ENCODE results near the gene HRK. TPM values are rescaled to one million over a fixed set of nuclear protein-coding genes. Genes with fewer than 3 reads are reported as not detected.

The HRK gene
- total and polyA plus RNA-seq, 10 of the 15 experiments (the other 5 are each of a cell fraction or from before 2014, with no cell fraction given), result not detected

DNA sequence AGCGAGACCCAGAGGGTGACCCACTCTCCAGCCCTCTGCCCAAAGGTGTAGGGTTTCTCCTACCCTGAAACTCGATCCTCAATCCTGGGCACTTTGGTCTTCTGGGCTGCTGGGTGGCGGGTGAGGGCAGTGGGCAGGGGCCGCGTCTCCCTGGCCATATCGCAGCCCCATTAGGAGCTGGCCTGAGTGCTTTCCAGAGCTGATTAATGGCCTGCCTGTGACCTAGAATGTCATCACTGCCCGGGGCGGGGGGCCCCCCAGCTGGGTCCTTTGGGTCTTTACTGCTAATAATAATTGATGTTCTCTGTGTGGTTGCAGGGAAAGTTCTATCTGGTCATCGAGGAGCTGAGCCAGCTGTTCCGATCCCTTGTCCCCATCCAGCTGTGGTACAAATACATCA, 47.8 kb downstream of the HRK start:
- 86% methylated on average over 10 of the region's 10 CpGs for WGBS (ENCODE audit: insufficient coverage, insufficient replicate concordance, low lambda C conversion rate, missing lambda C conversion rate)
- in situ Hi-C loops (cut with MboI) (no loop called here), intact Hi-C loops (cut with micrococcal nuclease; ENCODE audit: unreplicated experiment) (no loop called here)
- FAIRE-seq (no peak), DNase-seq (ENCODE audit: low read depth, low spot score) (no peak), ATAC-seq (no peak)
- Histone ChIP-seq H2AFZ (ENCODE audit: control insufficient read depth, low read depth, low read length) (no peak overlapping the region), H3K27me3 (replicated peaks in 1 of 2; ENCODE audit: control insufficient read depth in 2 of 2, insufficient read depth in 2 of 2, low read length in 1 of 2) (no peaks in the 10 kb centered on the region), H4K20me1 (ENCODE audit: control insufficient read depth, insufficient read depth) (no peaks in the 10 kb centered on the region), H3K4me3 (no peak overlapping the region), H3K9ac (ENCODE audit: control insufficient read depth, insufficient read depth, low read length) (no peak overlapping the region), H3K27ac (ENCODE audit: control insufficient read depth, insufficient read depth) (no peak overlapping the region), H3K4me1 (ENCODE audit: control insufficient read depth, insufficient read depth, low read length) (no peaks in the 10 kb centered on the region), H3K36me3 (ENCODE audit: control insufficient read depth in 2 of 2, insufficient read depth in 2 of 2, low read length in 1 of 2) (no peaks in the 10 kb centered on the region; a peak in 1 of 4 replicates), H3K79me2 (ENCODE audit: control insufficient read depth, insufficient read depth, low read length) (no peaks in the 10 kb centered on the region), H3K9me3 (replicated peaks; ENCODE audit: control insufficient read depth, insufficient read depth, low read length) (no peaks in the 10 kb centered on the region), H3K4me2 (ENCODE audit: control insufficient read depth, insufficient read depth) (no peak overlapping the region)
- SMC1A ChIA-PET (ENCODE audit: uncharacterized antibody, unreplicated experiment), result no interaction called here
- CTCF ChIA-PET, result no interaction called here
- POLR2A ChIA-PET, result interaction anchor here (0.6 kb wide), 1 partner anchor 361 kb away, joined by 4 read pairs; no protein-coding TSS in a partner anchor
- TF ChIP-seq BMI1 (IDR thresholded peaks at IDR 0.05; ENCODE audit: borderline replicate concordance), result no peak
- TF ChIP-seq NFXL1 (IDR thresholded peaks at IDR 0.05; ENCODE audit: borderline replicate concordance), result no peak
- no peak for TF ChIP-seq CBFB (IDR thresholded peaks at IDR 0.05; ENCODE audit: low read depth)
- TF ChIP-seq ZNF384 (IDR thresholded peaks at IDR 0.05; ENCODE audit: borderline replicate concordance, low read depth, low read length), result no peak
- no peak for TF ChIP-seq RAD51 (IDR thresholded peaks at IDR 0.05)
- no peak for TF ChIP-seq MTA2 (IDR thresholded peaks at IDR 0.05; ENCODE audit: low read depth)
- no peak for TF ChIP-seq PAX8 (IDR thresholded peaks at IDR 0.05)
- RAD21 ChIA-PET (ENCODE audit: unreplicated experiment), result no interaction called here
- BruUV-seq (replicated peaks), result no TSS peak

DNA sequence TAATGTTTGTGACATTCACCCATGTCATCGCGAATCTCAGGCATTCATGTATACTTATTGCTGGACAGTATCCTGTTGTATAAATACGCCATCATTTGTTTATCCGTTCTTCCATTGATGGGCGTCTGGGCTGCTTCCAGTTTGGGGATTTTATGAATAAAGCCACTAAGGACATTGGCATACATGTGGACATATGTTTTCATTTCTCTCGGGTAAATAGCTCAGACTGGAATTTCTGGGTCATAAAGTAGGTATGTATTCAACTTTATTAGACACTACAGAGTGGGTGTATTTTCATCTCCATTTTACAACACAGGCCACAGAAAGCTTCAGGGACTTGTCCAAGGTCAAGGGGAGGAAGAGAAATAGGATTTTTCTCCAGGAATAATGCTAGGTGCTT, 48.9 kb downstream of the HRK start:
- POLR2A ChIA-PET, result no interaction called here
- DNase-seq (ENCODE audit: low read depth, low spot score) (no peak), FAIRE-seq (no peak), ATAC-seq (no peak)
- Histone ChIP-seq H3K79me2 (ENCODE audit: control insufficient read depth, insufficient read depth, low read length) (no peaks in the 10 kb centered on the region), H3K9ac (ENCODE audit: control insufficient read depth, insufficient read depth, low read length) (no peak overlapping the region), H2AFZ (ENCODE audit: control insufficient read depth, low read depth, low read length) (no peak overlapping the region), H3K27me3 (replicated peaks in 1 of 2; ENCODE audit: control insufficient read depth in 2 of 2, insufficient read depth in 2 of 2, low read length in 1 of 2) (no peaks in the 10 kb centered on the region), H3K4me2 (ENCODE audit: control insufficient read depth, insufficient read depth) (no peak overlapping the region), H3K4me1 (ENCODE audit: control insufficient read depth, insufficient read depth, low read length) (no peaks in the 10 kb centered on the region), H3K4me3 (no peak overlapping the region), H3K27ac (ENCODE audit: control insufficient read depth, insufficient read depth) (no peak overlapping the region), H3K9me3 (replicated peaks; ENCODE audit: control insufficient read depth, insufficient read depth, low read length) (no peaks in the 10 kb centered on the region), H4K20me1 (ENCODE audit: control insufficient read depth, insufficient read depth) (no peaks in the 10 kb centered on the region), H3K36me3 (ENCODE audit: control insufficient read depth in 2 of 2, insufficient read depth in 2 of 2, low read length in 1 of 2) (no peaks in the 10 kb centered on the region; a peak in 1 of 4 replicates)
- no TSS peak for BruUV-seq (replicated peaks)
- intact Hi-C loops (cut with micrococcal nuclease; ENCODE audit: unreplicated experiment) (no loop called here), in situ Hi-C loops (cut with MboI) (no loop called here)
- SMC1A ChIA-PET (ENCODE audit: uncharacterized antibody, unreplicated experiment), result no interaction called here
- WGBS (ENCODE audit: insufficient coverage, insufficient replicate concordance, low lambda C conversion rate, missing lambda C conversion rate), result 91% methylated on average over 6 of the region's 6 CpGs
- RAD21 ChIA-PET (ENCODE audit: unreplicated experiment), result no interaction called here
- CTCF ChIA-PET, result no interaction called here
- TF ChIP-seq YY1 (IDR thresholded peaks at IDR 0.05; ENCODE audit: low read depth, low read length), result no peak
- TF ChIP-seq, protein P1, sequence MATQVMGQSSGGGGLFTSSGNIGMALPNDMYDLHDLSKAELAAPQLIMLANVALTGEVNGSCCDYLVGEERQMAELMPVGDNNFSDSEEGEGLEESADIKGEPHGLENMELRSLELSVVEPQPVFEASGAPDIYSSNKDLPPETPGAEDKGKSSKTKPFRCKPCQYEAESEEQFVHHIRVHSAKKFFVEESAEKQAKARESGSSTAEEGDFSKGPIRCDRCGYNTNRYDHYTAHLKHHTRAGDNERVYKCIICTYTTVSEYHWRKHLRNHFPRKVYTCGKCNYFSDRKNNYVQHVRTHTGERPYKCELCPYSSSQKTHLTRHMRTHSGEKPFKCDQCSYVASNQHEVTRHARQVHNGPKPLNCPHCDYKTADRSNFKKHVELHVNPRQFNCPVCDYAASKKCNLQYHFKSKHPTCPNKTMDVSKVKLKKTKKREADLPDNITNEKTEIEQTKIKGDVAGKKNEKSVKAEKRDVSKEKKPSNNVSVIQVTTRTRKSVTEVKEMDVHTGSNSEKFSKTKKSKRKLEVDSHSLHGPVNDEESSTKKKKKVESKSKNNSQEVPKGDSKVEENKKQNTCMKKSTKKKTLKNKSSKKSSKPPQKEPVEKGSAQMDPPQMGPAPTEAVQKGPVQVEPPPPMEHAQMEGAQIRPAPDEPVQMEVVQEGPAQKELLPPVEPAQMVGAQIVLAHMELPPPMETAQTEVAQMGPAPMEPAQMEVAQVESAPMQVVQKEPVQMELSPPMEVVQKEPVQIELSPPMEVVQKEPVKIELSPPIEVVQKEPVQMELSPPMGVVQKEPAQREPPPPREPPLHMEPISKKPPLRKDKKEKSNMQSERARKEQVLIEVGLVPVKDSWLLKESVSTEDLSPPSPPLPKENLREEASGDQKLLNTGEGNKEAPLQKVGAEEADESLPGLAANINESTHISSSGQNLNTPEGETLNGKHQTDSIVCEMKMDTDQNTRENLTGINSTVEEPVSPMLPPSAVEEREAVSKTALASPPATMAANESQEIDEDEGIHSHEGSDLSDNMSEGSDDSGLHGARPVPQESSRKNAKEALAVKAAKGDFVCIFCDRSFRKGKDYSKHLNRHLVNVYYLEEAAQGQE (IDR thresholded peaks at IDR 0.05; ENCODE audit: low read depth, low read length), result no peak
- no peak for TF ChIP-seq ESRRA (IDR thresholded peaks at IDR 0.05; ENCODE audit: low read length)
- TF ChIP-seq PAX8 (IDR thresholded peaks at IDR 0.05), result no peak
- no peak for TF ChIP-seq HCFC1 (IDR thresholded peaks at IDR 0.05; ENCODE audit: low read length)
- TF ChIP-seq BACH1 (IDR thresholded peaks at IDR 0.05; ENCODE audit: borderline replicate concordance), result no peak
- no peak for TF ChIP-seq BHLHE40 (IDR thresholded peaks at IDR 0.05; ENCODE audit: borderline replicate concordance in 1 of 2, low read depth in 2 of 2, low read length in 1 of 2)
- no peak for TF ChIP-seq MYB (IDR thresholded peaks at IDR 0.05; ENCODE audit: borderline replicate concordance, low read depth, low read length)
- no peak for TF ChIP-seq CREB1 (IDR thresholded peaks at IDR 0.05; ENCODE audit: low read depth)
- TF ChIP-seq EED (IDR thresholded peaks at IDR 0.05; ENCODE audit: low read depth), result no peak
- no peak for TF ChIP-seq ZNF622 (IDR thresholded peaks at IDR 0.05)
- no peak for TF ChIP-seq TAF1 (IDR thresholded peaks at IDR 0.05; ENCODE audit: borderline replicate concordance, low read depth, low read length)

All from GM12878 (cell line).